Smooth muscle cell (in vitro differentiated cells): ENCODE measurements around the gene MFSD6. TPM values are rescaled to one million over a fixed set of nuclear protein-coding genes. Genes with fewer than 3 reads are reported as not detected.

Experiments used
- DNase-seq: peaks from one replicate; lab custom pipeline; 2025; ENCODE audit not compliant: unreplicated experiment; lab: John Stamatoyannopoulos, UW
- H2AFZ ChIP-seq: fragments of 200-600 bp; sonication (generic); 2 replicates; pipeline ENCODE4 v1.6.0; 2016; ENCODE audit warnings: antibody characterized with exemption, low read depth, mild to moderate bottlenecking
- H3F3A ChIP-seq: fragments of 200-600 bp; sonication (generic); 2 replicates; pipeline ENCODE4 v1.6.0; 2017; ENCODE audit warnings: antibody characterized with exemption, low read depth
- H3K27ac ChIP-seq: fragments of 200-600 bp; sonication (generic); 2 replicates; pipeline ENCODE4 v1.5.1; 2016; ENCODE audit warnings: low read depth, mild to moderate bottlenecking
- H3K27me3 ChIP-seq: fragments of 200-600 bp; sonication (generic); 2 replicates; pipeline ENCODE4 v1.6.1; 2016; ENCODE audit warnings: low read depth, mild to moderate bottlenecking
- H3K36me3 ChIP-seq: fragments of 200-600 bp; sonication (generic); 2 replicates; pipeline ENCODE4 v1.5.1; 2016; ENCODE audit warnings: low read depth
- H3K4me1 ChIP-seq: fragments of 200-600 bp; sonication (generic); 2 replicates; pipeline ENCODE4 v1.5.1; 2016; ENCODE audit warnings: low read depth
- H3K4me2 ChIP-seq: fragments of 200-600 bp; sonication (generic); 2 replicates; pipeline ENCODE4 v1.6.0; 2016; ENCODE audit warnings: mild to moderate bottlenecking
- H3K4me3 ChIP-seq: fragments of 200-600 bp; sonication (generic); 2 replicates; pipeline ENCODE4 v1.5.1; 2016; ENCODE audit warnings: mild to moderate bottlenecking
- H3K79me2 ChIP-seq: fragments of 200-600 bp; sonication (generic); 2 replicates; pipeline ENCODE4 v1.6.0; 2016; ENCODE audit warnings: low read depth, mild to moderate bottlenecking
- H3K9ac ChIP-seq: fragments of 200-600 bp; sonication (generic); 2 replicates; pipeline ENCODE4 v1.6.0; 2016; ENCODE audit warnings: low read depth
- H3K9me3 ChIP-seq: fragments of 200-600 bp; sonication (generic); replicated peaks from 2 replicates; pipeline ENCODE4 v1.5.1; 2016; ENCODE audit warnings: low read depth
- H4K20me1 ChIP-seq: fragments of 200-600 bp; sonication (generic); 2 replicates; pipeline ENCODE4 v1.6.0; 2016; ENCODE audit warnings: low read depth
- WGBS: methylation state at CpG from one replicate; pipeline ENCODE4 v1.1.7; 2016; ENCODE audit warnings: low lambda C conversion rate; 5-methylcytosine and 5-hydroxymethylcytosine counted together
- polyA plus RNA-seq: library from polyadenylated mRNA; unstranded; fragments of >200 nt; fragmentation: Nextera tagmentation; extraction: Ambion mirVana; gene quantifications from 2 replicates; pipeline ENCODE4 v1.2.1, GENCODE V29; 2016
- total RNA-seq: library from RNA; depleted of rRNA; stranded (reverse); fragments of >200 nt; gene quantifications from 2 replicates; pipeline ENCODE4 v1.2.3, GENCODE V29; 2014
- TF ChIP-seq, protein P1 (sequence below): fragments of 200-600 bp; sonication (generic); IDR thresholded peaks from 2 replicates; pipeline ENCODE4 v1.5.1; 2017; ENCODE audit warnings: borderline replicate concordance, mild to moderate bottlenecking, antibody characterized with exemption; ENCODE audit not compliant: insufficient read depth, poor library complexity, severe bottlenecking

Gene MFSD6
- total and polyA plus RNA-seq, 2 experiments from 2014 or later = 1.2 to 3.6 TPM

DNA sequence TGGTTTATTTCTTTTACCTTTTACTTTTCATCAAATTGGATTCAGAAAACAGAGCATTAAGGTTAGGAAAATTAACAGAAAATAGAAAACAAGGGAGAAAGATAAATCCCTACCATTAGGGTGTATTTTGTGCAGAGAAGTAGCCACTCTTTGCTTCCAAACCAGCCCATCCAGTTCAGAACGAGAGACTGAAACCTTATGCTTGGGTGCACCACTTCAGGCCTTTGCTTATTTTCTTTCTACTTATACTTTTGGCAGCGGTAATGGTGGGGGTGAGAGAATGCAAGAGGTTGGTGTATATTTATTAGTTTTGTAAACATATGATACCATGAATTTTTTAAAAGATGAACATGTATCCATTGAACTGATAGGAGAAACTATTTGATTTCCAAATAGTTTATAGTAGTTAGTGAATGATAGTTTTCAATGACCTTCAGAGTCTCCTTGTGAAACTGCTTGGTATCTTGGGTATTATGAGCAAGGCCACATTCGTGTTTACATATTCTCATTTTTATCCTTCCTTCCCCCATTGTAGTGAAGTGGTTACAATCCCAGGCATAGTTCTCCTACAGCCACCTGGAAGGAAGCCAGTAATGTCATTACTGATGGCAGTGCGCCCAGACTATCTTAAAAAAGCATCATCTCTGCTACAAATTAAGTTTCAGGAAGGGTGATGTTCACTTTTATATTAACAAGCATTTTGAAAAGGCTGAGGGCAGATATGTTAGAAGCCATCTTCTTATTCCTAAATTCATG lies 60.8 kb downstream of the MFSD6 start:
- Histone ChIP-seq H3K36me3 (no peaks in the 10 kb centered on the region), H3K27me3 (no peaks in the 10 kb centered on the region), H4K20me1 (no peaks in the 10 kb centered on the region), H3K4me2 (no peak overlapping the region), H3K27ac (no peak overlapping the region), H3K79me2 (no peaks in the 10 kb centered on the region), H3K9me3 (no peaks in the 10 kb centered on the region), H2AFZ (no peak overlapping the region), H3F3A (no peaks in the 10 kb centered on the region), H3K4me3 (no peak overlapping the region), H3K4me1 (peaks cover 3% of the 10 kb centered on the region), H3K9ac (no peak overlapping the region)
- no peak for DNase-seq
- WGBS = 77% methylated on average over 4 of the region's 4 CpGs
- TF ChIP-seq, protein P1, sequence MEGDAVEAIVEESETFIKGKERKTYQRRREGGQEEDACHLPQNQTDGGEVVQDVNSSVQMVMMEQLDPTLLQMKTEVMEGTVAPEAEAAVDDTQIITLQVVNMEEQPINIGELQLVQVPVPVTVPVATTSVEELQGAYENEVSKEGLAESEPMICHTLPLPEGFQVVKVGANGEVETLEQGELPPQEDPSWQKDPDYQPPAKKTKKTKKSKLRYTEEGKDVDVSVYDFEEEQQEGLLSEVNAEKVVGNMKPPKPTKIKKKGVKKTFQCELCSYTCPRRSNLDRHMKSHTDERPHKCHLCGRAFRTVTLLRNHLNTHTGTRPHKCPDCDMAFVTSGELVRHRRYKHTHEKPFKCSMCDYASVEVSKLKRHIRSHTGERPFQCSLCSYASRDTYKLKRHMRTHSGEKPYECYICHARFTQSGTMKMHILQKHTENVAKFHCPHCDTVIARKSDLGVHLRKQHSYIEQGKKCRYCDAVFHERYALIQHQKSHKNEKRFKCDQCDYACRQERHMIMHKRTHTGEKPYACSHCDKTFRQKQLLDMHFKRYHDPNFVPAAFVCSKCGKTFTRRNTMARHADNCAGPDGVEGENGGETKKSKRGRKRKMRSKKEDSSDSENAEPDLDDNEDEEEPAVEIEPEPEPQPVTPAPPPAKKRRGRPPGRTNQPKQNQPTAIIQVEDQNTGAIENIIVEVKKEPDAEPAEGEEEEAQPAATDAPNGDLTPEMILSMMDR = no peak

DNA sequence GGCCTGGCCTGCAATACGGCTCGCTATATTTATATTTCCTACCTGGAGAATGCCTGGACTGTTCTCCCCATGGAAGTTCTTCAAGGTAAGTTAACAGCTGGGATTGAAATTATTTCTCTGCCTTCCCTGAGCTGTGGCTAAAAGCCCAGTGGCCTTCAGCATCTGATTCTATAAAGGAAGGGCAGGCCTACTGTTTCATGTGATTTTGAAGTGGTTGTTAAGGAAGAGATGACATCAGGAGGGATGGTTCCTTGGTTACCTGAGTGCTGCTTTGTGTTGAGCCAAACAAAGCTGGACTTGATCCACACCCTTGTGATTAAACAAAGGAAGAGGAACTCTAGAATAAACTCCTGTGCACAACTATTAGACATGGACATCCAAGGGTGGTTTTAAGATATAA lies 61.6 kb downstream of the MFSD6 start:
- no peaks in the 10 kb centered on the region for H3K9me3 ChIP-seq
- TF ChIP-seq, protein P1 = no peak
- WGBS = 94% methylated on average over 2 of the region's 2 CpGs
- no peaks in the 10 kb centered on the region for H4K20me1 ChIP-seq
- no peak overlapping the region for H3K27ac ChIP-seq
- no peaks in the 10 kb centered on the region for H3K79me2 ChIP-seq
- H3K4me1 ChIP-seq = peaks cover 3% of the 10 kb centered on the region
- H2AFZ ChIP-seq = no peak overlapping the region
- no peaks in the 10 kb centered on the region for H3K27me3 ChIP-seq
- no peak overlapping the region for H3K4me2 ChIP-seq
- H3K9ac ChIP-seq = no peak overlapping the region
- no peaks in the 10 kb centered on the region for H3K36me3 ChIP-seq
- no peak overlapping the region for H3K4me3 ChIP-seq
- DNase-seq = no peak
- no peaks in the 10 kb centered on the region for H3F3A ChIP-seq

DNA sequence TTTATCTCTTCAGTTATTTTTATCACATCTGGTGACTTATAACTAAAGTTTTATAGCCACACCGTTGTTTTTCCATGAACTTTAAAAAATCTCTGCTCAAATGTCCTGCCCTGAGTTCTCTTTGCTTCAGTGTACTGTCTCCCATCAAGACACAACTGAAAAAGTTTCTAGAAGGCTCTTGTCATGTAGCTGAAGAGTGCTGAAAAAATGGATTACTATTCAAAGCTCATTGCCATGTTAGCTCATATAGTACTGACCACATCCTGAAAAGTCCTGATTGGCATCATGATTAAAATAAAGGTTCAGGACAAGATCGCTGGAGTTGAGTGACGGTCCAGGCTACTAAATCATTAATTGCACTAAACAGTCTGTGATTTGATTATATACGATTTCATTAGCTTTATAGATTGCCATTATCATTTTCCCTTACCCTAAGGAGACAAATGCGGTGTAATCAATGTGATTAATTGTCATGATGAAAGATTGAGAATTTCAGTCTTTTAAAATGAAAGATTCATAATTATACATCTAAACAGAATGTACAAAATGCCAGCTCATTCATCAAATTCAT lies 62.2 kb downstream of the MFSD6 start:
- H3K36me3 ChIP-seq = no peaks in the 10 kb centered on the region
- H3K79me2 ChIP-seq = no peaks in the 10 kb centered on the region
- H4K20me1 ChIP-seq = no peaks in the 10 kb centered on the region
- H2AFZ ChIP-seq = no peak overlapping the region
- no peak overlapping the region for H3K4me3 ChIP-seq
- no peaks in the 10 kb centered on the region for H3F3A ChIP-seq
- H3K27me3 ChIP-seq = no peaks in the 10 kb centered on the region
- DNase-seq = no peak
- no peak overlapping the region for H3K27ac ChIP-seq
- peaks cover 3% of the 10 kb centered on the region for H3K4me1 ChIP-seq
- H3K9ac ChIP-seq = no peak overlapping the region
- WGBS = 92% methylated on average over 5 of the region's 5 CpGs
- TF ChIP-seq, protein P1 = no peak
- no peaks in the 10 kb centered on the region for H3K9me3 ChIP-seq
- no peak overlapping the region for H3K4me2 ChIP-seq
